H7 (cell line): ENCODE measurements around the gene NOTCH1. TPM values are rescaled to one million over a fixed set of nuclear protein-coding genes. Genes with fewer than 3 reads are reported as not detected.

Source experiments
- DNase-seq: peaks from one replicate; pipeline ENCODE4 v3.0.0; 2012
- H3K27me3 ChIP-seq: 2 replicates; pipeline ENCODE4 v1.6.0; 2011; ENCODE audit warnings: mild to moderate bottlenecking, low read length; ENCODE audit not compliant: control insufficient read depth, insufficient read depth
- H3K36me3 ChIP-seq: replicated peaks from 2 replicates; pipeline ENCODE4 v1.5.1; 2011; ENCODE audit warnings: low read length; ENCODE audit not compliant: control insufficient read depth, insufficient read depth
- H3K4me3 ChIP-seq: 2 replicates; pipeline ENCODE4 v1.5.1; 2011; ENCODE audit warnings: low read depth, mild to moderate bottlenecking, control low read depth, low read length, moderate library complexity; ENCODE audit not compliant: insufficient read depth
- total RNA-seq: library from RNA; depleted of rRNA; stranded (reverse); fragments of >200 nt; shearing (Covaris generic); gene quantifications from 2 replicates; pipeline ENCODE4 v1.2.3, GENCODE V29; 2014

The NOTCH1 gene
- total RNA-seq, 1 experiment from 2014 or later = 33.3 TPM

GRCh38 chr9:136571531-136571930 is 25.7 kb upstream of the NOTCH1 start:
- no peaks in the 10 kb centered on the region for H3K36me3 ChIP-seq
- no peaks in the 10 kb centered on the region for H3K27me3 ChIP-seq
- no peak overlapping the region for H3K4me3 ChIP-seq
- DNase-seq = peak; percentile 73

GRCh38 chr9:136570916-136571315 is 25.1 kb upstream of the NOTCH1 start:
- Histone ChIP-seq H3K4me3 (no peak overlapping the region), H3K27me3 (no peaks in the 10 kb centered on the region), H3K36me3 (no peaks in the 10 kb centered on the region)
- DNase-seq = no peak

GRCh38 chr9:136570191-136570845 is 24.5 kb upstream of the NOTCH1 start:
- Histone ChIP-seq H3K36me3 (no peaks in the 10 kb centered on the region), H3K27me3 (no peaks in the 10 kb centered on the region), H3K4me3 (no peak overlapping the region)
- no peak for DNase-seq

- DNase-seq = no peak
- no peaks in the 10 kb centered on the region for H3K36me3 ChIP-seq
- no peak overlapping the region for H3K4me3 ChIP-seq
- H3K27me3 ChIP-seq = no peaks in the 10 kb centered on the region
These were observed 23.8 kb upstream of the NOTCH1 start for GRCh38 chr9:136569526-136570148.

- Histone ChIP-seq H3K4me3 (no peak overlapping the region), H3K36me3 (no peaks in the 10 kb centered on the region), H3K27me3 (no peaks in the 10 kb centered on the region)
- no peak for DNase-seq
These were observed 22.6 kb upstream of the NOTCH1 start for GRCh38 chr9:136568288-136569081.

GRCh38 chr9:136567651-136568287 is 21.9 kb upstream of the NOTCH1 start:
- DNase-seq = peak; percentile 88
- Histone ChIP-seq H3K27me3 (no peaks in the 10 kb centered on the region), H3K36me3 (no peaks in the 10 kb centered on the region), H3K4me3 (no peak overlapping the region)

DNA sequence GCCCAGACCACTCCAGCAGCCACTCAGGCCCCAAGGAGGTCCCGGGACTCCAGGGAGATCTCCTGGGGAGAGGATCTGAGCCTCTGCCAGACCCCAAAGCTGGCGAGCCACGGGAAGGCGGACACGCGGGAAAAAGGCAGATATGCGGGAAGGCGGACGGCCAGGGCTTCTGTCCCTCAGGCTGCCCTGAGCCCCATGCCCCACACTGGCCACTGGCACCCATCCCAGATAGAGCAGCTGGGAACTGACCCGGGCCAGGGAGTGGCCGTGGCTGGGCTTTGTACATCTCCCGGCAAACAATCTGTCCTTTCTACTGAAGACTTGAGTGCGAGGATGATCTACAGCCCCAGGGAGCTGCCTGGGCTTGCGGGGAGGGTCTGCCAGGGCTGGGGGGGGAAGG is 21.1 kb upstream of the NOTCH1 start:
- H3K4me3 ChIP-seq = no peak overlapping the region
- DNase-seq = no peak
- no peaks in the 10 kb centered on the region for H3K36me3 ChIP-seq
- no peaks in the 10 kb centered on the region for H3K27me3 ChIP-seq

DNA sequence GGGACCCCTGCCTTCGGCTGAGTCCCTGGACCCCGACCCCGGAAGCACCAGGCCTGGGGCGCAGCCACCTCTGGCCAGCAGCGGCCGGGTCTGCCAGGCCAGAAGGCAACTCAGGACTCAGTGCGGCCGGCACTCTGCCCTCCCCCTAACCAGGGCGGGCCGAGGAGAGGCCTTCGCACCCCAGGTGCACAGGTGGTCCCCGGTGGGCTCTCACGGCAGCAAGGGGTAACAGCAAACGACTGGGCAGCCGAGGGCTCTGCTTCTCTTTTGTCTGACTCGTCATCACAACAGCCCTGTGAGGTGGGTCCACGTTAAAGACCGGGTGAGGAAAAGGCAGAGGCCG is 20.7 kb upstream of the NOTCH1 start:
- Histone ChIP-seq H3K36me3 (no peaks in the 10 kb centered on the region), H3K4me3 (no peak overlapping the region), H3K27me3 (no peaks in the 10 kb centered on the region)
- no peak for DNase-seq

- Histone ChIP-seq H3K4me3 (no peak overlapping the region), H3K36me3 (no peaks in the 10 kb centered on the region), H3K27me3 (no peaks in the 10 kb centered on the region)
- DNase-seq = no peak
These were observed 20.1 kb upstream of the NOTCH1 start for GRCh38 chr9:136565715-136566552.

- no peaks in the 10 kb centered on the region for H3K36me3 ChIP-seq
- no peak overlapping the region for H3K4me3 ChIP-seq
- no peaks in the 10 kb centered on the region for H3K27me3 ChIP-seq
- no peak for DNase-seq
These were observed 19.4 kb upstream of the NOTCH1 start for GRCh38 chr9:136565086-136565714.

DNA sequence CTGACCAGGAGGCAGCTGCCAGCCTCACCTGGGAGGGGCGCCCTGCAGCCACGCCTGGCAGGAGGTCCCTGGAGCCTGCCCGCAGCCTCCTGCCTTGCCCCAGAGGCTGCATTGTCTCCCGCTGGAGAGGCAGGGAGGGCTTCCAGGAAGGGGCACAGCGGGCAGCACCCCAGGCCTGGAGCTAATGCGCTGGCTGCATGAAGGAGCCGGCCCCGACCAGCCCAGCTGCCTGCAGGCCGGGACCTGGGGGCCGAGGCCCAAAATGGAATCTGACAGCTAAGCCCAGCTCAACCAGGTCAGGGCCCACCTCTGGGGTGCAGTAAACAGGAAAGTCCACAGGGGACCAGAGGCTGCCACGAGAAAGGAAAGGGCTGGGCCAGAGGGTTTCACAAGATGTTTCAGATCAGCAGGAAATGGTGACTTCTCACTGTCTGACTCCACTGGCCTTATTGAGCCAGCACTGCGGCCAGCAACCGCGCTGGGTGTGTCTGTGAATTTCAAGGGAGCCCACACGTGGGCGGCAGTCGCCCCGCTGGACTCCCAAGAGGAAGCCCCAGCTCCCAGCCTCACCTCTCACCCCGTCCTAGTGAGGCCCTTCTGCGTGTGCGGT is 18.6 kb upstream of the NOTCH1 start:
- no peaks in the 10 kb centered on the region for H3K36me3 ChIP-seq
- peak; percentile 80 for DNase-seq
- no peaks in the 10 kb centered on the region for H3K27me3 ChIP-seq
- H3K4me3 ChIP-seq = no peak overlapping the region

DNA sequence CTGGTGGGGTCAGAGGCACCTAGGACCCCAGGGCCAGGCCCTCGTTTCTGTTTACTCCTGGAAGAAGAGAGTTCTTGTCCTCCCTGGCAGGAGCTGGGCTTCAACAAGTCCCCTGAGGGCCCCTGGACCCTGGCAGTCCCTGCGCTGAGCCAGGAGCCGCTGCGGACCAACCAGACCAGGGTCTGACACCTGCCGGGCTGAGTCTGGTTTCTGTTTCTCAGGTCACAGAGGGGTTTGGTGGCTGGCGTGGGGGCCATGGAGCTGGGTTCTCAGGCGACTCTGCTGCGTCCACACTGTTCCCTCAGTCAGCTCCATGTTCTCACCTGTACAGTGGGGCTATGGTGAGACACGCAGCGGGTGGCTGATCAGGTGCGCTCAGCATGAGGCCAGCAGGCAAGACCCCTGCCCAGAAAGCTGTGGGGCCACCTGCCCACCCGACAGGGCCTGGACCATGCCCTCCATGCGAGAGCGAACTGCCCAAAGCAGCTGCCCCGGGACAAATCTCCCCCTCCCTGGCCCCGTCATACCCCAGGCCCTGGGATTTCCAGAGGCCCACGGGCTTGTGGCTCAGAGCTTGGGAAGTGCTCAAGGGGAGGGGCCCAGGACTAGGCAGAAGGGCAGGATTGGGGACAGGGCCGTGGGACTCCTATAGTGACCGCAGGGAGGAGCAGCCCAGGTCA is 17.9 kb upstream of the NOTCH1 start:
- Histone ChIP-seq H3K36me3 (no peaks in the 10 kb centered on the region), H3K27me3 (no peaks in the 10 kb centered on the region), H3K4me3 (no peak overlapping the region)
- peak; percentile 81 for DNase-seq
